ENCODE measurements around the gene TTC1. TPM values are rescaled to one million over a fixed set of nuclear protein-coding genes. Genes with fewer than 3 reads are reported as not detected.

The TTC1 gene
- total RNA-seq, 1 donor from 2014 or later = 94.2 TPM

- intact Hi-C loops (cut with micrococcal nuclease) = no loop called here
- Histone ChIP-seq H3K36me3 (peaks cover 19% of the 10 kb centered on the region), H3K9me3 (replicated peaks) (no peaks in the 10 kb centered on the region)
These were observed 70.8 kb downstream of the TTC1 start for GRCh38 chr5:160079753-160080152.

GRCh38 chr5:160081495-160081894 is 72.6 kb downstream of the TTC1 start:
- H3K4me1 ChIP-seq = peaks cover 11% of the 10 kb centered on the region
- H3K4me3 ChIP-seq = no peak overlapping the region
- no peaks in the 10 kb centered on the region for H3K27me3 ChIP-seq (ENCODE audit: low read depth)
- no peak for DNase-seq
- TF ChIP-seq CTCF (IDR thresholded peaks at IDR 0.05; ENCODE audit: borderline replicate concordance) = no peak
- H3K27ac ChIP-seq (replicated peaks) = no peak overlapping the region
- H3K9me3 ChIP-seq (replicated peaks) = no peaks in the 10 kb centered on the region
- peaks cover 22% of the 10 kb centered on the region for H3K36me3 ChIP-seq
- intact Hi-C loops (cut with micrococcal nuclease) = no loop called here

More at GRCh38 chr5:160079753-160080152, 70.8 kb downstream of the TTC1 start:
- TF ChIP-seq CTCF (IDR thresholded peaks at IDR 0.05; ENCODE audit: borderline replicate concordance) = no peak
- Histone ChIP-seq H3K4me1 (peaks cover 11% of the 10 kb centered on the region), H3K4me3 (no peak overlapping the region), H3K27me3 (ENCODE audit: low read depth) (no peaks in the 10 kb centered on the region), H3K27ac (replicated peaks) (no peak overlapping the region)
- no peak for DNase-seq

GRCh38 chr5:160082614-160083500 is 73.9 kb downstream of the TTC1 start:
- Histone ChIP-seq H3K4me3 (no peak overlapping the region), H3K9me3 (replicated peaks) (no peaks in the 10 kb centered on the region), H3K4me1 (peaks cover 11% of the 10 kb centered on the region), H3K27me3 (ENCODE audit: low read depth) (no peaks in the 10 kb centered on the region), H3K36me3 (peaks cover 12% of the 10 kb centered on the region), H3K27ac (replicated peaks) (no peak overlapping the region)
- intact Hi-C loops (cut with micrococcal nuclease) = no loop called here
- no peak for DNase-seq
- no peak for TF ChIP-seq CTCF (IDR thresholded peaks at IDR 0.05; ENCODE audit: borderline replicate concordance)

- H3K4me3 ChIP-seq = no peak overlapping the region
- H3K27ac ChIP-seq (replicated peaks) = no peak overlapping the region
- H3K4me1 ChIP-seq = peaks cover 11% of the 10 kb centered on the region
- peaks cover 7% of the 10 kb centered on the region for H3K36me3 ChIP-seq
- intact Hi-C loops (cut with micrococcal nuclease) = no loop called here
- no peak for DNase-seq
- TF ChIP-seq CTCF (IDR thresholded peaks at IDR 0.05; ENCODE audit: borderline replicate concordance) = no peak
- no peaks in the 10 kb centered on the region for H3K27me3 ChIP-seq (ENCODE audit: low read depth)
- no peaks in the 10 kb centered on the region for H3K9me3 ChIP-seq (replicated peaks)
These were observed 74.6 kb downstream of the TTC1 start for GRCh38 chr5:160083501-160083900.

GRCh38 chr5:160084144-160084543 is 75.2 kb downstream of the TTC1 start:
- no peak for TF ChIP-seq CTCF (IDR thresholded peaks at IDR 0.05; ENCODE audit: borderline replicate concordance)
- no peaks in the 10 kb centered on the region for H3K9me3 ChIP-seq (replicated peaks)
- intact Hi-C loops (cut with micrococcal nuclease) = no loop called here
- H3K4me3 ChIP-seq = no peak overlapping the region
- no peak overlapping the region for H3K27ac ChIP-seq (replicated peaks)
- H3K36me3 ChIP-seq = peaks cover 3% of the 10 kb centered on the region
- no peaks in the 10 kb centered on the region for H3K27me3 ChIP-seq (ENCODE audit: low read depth)
- DNase-seq = no peak
- peaks cover 11% of the 10 kb centered on the region for H3K4me1 ChIP-seq
